Ramos (cell line): ENCODE results near the gene CLPTM1L.
"Not testable (repeated sequence)": the region's sequence is repeated elsewhere in the genome, so short reads cannot be mapped to it uniquely, and the experiment has no call there.

ENCODE experiments used
- in situ Hi-C: fragments of 300-500 bp; cut with MboI; formaldehyde crosslinking; loops from one replicate; pipeline ENCODE4 v1.14.3; 2022; ENCODE audit warnings: low sequenced_read_pairs; ENCODE audit not compliant: unreplicated experiment

CLPTM1L gene

GRCh38 chr5:1381370-1382247 lies 36.7 kb upstream of the CLPTM1L start:
- in situ Hi-C loops = no loop called here

DNA sequence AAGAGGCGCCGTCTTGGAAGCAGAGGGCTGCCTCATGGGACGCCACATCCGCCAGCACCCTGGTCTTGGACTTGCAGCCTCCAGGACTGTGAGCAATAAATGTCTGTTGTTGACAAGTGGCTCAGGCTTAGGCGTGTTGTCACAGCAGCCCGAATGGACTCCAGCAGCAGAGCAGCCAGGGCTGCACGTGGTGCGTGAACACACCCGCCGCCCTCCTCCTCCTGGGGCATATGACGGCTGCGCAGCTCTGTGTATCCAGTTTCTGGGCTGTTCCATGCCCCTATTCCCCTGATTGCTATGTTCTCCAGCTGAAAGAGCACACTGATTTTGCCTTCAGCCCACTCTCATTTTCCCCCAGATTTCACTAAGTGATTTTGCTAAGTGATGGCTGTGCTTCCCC lies 36.0 kb upstream of the CLPTM1L start:
- in situ Hi-C loops = no loop called here

DNA sequence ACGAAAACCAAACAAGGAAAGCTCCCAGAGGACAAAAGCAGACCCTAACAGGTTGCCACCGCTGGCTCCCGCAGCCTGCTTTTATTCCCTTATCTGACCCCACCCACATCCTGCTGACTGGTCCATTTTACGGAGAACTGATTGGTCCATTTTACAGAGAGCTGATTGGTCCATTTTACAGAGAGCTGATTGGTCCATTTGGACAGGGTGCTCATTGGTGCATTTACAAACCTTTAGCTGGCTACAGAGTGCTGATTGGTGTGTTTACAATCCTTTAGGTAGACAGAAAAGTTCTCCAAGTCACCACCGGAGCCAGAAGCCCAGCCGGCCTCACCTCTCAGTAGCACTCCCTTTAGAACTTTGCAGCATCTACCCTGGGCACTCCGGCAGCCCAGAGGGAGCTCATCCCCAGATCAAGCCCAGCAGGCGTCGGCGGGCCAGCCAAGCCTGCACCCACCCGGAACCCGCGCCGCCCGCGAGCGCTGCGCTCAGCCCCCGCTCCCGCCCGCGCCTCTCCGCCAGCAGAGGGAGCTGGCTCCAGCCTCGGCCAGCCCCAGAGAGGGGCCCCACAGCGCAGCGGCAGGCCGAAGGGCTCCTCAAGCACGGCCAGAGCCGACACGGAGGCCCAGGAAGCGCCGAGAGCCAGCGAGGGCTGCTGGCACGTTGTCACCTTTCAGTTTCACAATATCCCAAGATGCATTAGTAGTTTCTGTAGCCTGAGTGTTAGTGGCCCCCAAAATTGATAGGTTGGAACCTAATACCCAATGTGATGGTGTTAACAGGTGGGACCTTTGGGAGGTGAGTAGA lies 35.3 kb upstream of the CLPTM1L start:
- in situ Hi-C loops = no loop called here

GRCh38 chr5:1378866-1379659 lies 34.2 kb upstream of the CLPTM1L start:
- in situ Hi-C loops = no loop called here

DNA sequence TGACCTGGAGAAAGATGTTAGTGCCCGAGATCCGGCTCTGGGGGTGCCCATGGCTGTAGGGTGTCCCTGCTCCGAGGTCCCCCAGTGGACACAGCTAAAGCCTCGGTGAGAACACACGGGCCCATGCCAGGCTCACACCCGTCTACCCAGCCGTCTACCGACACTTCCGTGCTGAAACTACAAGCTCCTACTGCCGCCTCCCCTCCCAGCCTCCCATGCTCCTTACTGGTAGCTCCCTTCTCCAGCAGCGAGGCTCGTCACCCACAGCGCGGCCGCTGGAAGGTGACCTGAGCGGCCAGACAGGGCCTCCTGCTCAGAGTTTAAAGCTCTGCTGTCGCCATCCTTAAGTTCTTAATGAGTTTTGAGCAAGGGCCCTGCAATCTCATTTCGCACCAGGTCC lies 33.2 kb upstream of the CLPTM1L start:
- in situ Hi-C loops = no loop called here

DNA sequence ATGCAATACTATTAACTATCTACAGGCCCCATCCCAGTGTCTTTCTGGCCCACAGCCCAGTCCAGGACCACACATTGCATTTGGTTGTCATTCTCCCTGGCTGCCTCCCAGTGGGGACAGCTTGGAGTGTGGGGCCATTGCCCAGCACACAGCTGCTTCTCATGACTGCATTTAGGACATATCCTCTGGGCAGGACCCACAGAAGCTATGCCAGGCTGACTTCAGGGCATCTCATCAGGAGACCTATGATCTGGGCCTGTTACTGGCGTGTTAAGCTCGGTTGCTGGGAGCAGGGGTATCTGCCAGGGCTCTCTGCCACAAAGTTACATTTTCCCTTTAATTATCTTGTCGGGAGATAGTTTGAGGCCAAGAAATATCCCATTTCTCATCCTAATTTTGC lies 32.1 kb upstream of the CLPTM1L start:
- in situ Hi-C loops = no loop called here

- in situ Hi-C loops = no loop called here
Observed at GRCh38 chr5:1375871-1376810, 31.2 kb upstream of the CLPTM1L start.

DNA sequence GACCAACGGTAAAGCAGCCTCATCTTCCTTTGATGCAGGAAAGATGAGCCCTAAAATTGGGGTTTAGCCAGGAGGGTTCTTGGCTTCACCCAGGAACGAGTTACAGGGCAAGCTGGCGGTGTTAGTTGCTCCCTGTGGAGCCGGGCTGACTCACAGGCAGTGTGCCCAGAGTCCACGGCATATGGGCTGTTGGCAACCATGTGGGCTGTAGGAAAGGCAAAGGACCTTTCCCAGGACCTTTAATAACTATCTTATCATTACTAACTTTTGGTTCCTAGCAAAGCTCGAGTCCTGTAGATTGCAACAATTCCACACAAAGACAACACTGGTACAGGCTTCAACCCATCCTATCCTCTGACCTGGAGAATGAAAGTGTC lies 29.8 kb upstream of the CLPTM1L start:
- in situ Hi-C loops = no loop called here

GRCh38 chr5:1374030-1374678 lies 29.3 kb upstream of the CLPTM1L start:
- in situ Hi-C loops = no loop called here

- in situ Hi-C loops = not testable (repeated sequence)
Observed at GRCh38 chr5:1371972-1372342, 27.1 kb upstream of the CLPTM1L start.

- in situ Hi-C loops = no loop called here
Observed at GRCh38 chr5:1371218-1371971, 26.5 kb upstream of the CLPTM1L start.

GRCh38 chr5:1370006-1370405 lies 25.1 kb upstream of the CLPTM1L start:
- in situ Hi-C loops = no loop called here

DNA sequence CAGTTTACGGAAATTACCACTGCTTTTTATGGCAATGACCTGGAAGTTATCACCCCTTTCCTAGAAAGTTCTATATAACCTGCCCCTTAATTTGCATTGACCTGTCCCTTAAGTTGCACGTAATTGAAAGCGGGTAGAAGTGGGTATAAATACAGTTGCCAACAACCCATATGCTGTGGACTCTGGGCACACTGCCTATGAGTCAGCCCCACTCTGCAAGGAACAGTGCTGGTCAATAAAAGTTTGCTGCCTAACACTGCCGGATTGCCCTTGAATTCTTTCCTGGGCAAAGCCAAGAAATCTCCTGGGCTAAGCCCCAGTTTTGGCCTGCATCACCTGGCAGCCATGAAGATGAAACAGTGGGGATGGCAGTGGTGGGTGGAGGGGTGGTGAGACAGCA lies 23.9 kb upstream of the CLPTM1L start:
- in situ Hi-C loops = no loop called here

DNA sequence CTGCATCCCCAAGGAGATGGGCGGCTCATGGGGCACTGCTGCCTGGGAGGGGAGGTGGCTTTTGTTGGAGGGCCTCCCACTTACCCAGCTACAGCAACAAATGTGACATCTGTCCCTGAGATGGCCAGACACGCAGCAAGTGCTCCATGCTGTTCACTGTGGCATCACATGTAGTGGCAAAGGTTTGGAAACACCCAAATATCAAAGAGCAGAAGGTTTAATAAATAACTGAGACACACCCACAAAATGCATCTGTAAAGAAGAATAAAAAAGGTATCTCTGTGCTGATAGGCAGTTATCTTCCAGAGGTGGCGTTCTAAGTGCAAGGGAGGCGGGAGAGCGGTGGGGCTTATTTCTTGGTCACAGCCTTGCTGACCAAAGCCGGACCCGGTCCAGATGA lies 23.3 kb upstream of the CLPTM1L start:
- in situ Hi-C loops = no loop called here

- in situ Hi-C loops = no loop called here
Observed at GRCh38 chr5:1367149-1367548, 22.2 kb upstream of the CLPTM1L start.

- in situ Hi-C loops = no loop called here
Observed at GRCh38 chr5:1366514-1366913, 21.6 kb upstream of the CLPTM1L start.

DNA sequence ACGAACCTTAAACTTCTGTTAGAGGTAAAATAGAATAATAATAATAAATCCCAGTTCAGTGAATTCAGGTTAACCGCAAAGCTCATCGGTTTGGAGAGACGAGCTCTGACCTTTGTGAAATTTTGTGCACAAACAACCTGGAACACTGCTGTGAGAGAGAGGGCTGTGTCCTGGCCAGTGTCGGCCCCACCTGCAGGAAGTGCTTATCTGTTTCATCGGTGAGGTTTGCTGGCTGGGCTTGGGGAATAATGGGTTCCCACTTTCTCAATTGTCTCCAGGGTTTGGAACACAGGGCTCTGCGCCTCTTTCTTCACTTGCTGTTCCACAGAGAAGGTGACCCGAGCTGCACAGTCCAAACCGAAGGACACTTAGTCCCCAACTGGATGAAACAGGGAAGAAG lies 19.3 kb upstream of the CLPTM1L start:
- in situ Hi-C loops = no loop called here

GRCh38 chr5:1363581-1363980 lies 18.7 kb upstream of the CLPTM1L start:
- in situ Hi-C loops = no loop called here

GRCh38 chr5:1363160-1363559 lies 18.3 kb upstream of the CLPTM1L start:
- in situ Hi-C loops = no loop called here
